UCSD-AML1 (cell line): ENCODE results near the gene EYS.

Source experiments
- DNase-seq: peaks from one replicate; lab custom pipeline; 2025; ENCODE audit not compliant: unreplicated experiment; lab: John Stamatoyannopoulos, UW

EYS gene

GRCh38 chr6:64383277-64383676 lies 1323.7 kb downstream of the EYS start:
- no peak for DNase-seq

GRCh38 chr6:64376394-64376793 lies 1330.6 kb downstream of the EYS start:
- DNase-seq: no peak

DNA sequence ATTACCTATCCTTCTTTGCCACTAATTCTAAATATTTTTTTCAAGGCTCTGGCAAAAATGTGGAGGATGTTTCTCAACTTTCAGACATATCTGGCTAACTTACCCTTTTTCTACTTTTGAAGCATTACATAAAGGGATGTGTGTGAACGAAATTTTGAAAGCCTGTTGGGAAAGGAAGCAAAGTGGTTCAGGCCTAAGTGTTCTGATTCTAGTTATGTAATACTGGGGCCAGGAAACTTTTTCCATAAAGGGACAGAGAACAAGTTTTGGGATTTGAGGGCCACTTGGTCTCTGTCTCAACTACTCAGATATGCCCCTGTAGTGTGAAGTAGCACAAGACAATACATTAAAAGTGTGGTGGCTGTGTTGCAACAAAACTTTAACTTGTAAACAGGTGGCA lies 1349.6 kb downstream of the EYS start:
- DNase-seq: no peak

- DNase-seq: no peak
Measured at GRCh38 chr6:64347411-64347810, 1359.6 kb downstream of the EYS start.

DNA sequence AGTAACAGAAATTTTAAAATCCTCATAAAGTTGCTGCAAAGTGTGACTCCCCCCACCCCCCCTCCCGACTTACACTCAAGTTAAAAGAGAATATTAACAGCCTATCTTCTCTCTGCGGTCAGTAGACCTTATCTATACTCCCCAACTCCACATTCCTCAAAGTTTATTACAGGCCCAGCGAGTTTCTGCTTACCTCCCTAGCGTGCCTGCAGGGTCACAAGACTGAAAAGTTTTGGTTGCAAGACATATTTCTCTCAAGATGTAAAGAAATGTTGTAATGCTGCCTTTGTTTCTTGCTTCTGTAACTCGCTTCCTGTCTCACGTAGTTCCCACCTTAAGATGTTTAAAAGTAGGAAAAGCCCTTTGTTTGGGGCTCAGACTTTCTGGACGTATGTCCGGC lies 1371.8 kb downstream of the EYS start:
- no peak for DNase-seq

DNA sequence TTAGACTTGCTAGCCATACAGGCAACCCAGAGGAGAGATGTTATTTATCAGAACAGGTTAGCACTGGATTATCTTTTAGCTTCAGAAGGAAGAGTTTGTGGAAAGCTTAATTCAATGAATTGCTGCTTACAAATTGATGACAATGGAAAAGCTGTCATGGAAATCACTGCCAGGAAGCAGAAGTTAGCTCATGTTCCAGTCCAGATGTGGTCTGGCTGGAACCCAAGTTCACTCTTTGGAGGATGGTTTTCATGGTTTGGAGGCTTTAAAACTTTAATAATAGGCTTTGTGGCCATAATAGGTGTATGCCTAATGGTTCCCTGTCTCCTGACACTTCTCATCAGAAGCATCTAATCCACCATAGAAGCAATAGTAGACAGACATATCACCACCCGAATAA lies 1372.4 kb downstream of the EYS start:
- no peak for DNase-seq

DNA sequence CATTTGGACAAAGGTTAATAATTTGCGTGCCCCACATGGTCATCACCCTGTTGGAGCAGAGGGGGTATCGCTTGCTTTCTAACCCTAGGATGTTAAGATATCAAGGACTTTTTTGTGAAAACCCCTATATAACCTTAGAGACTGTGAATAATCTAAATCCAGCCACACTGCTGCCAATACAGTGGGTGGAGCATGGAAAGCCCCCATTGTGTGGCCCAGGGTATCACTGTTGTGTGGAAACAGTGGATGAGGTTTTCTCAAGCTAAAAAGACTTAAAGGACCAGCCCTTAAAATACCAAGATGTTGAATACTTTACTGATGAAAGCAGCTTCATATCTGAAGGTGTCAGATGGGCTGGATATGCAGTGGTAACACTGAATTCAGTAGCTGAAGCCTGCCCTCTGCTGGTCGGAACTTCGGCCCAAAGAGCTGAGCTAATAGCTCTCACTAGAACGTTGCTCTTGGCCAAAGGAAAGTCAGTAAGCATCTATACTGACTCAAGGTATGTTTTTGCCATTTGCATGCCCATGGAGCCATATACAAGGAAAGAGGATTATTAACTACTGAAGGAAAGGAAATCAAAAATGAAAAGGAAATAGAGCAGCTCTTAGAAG lies 1376.2 kb downstream of the EYS start:
- DNase-seq: peak; percentile 61

DNA sequence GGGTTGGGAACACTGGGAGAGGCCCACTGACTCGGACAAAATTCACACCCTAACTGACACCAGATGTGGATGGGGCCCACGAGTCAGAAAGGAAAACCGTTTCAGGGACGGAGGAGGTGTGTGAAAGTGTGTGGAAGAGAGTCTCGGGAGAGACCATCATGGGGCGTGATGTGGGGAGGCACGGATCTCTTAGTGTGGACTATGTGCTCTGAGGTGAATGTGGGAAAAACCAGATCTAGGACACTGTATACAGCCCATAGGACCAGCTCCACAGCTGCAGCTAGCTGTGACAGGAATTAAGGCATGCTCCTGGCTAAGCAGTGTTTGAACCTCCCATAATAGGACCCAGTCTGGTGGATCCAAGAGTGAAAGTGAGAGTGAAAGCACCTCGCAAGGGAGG lies 1380.1 kb downstream of the EYS start:
- no peak for DNase-seq

GRCh38 chr6:64325093-64325492 lies 1381.9 kb downstream of the EYS start:
- DNase-seq: no peak

- DNase-seq: no peak
Measured at GRCh38 chr6:64310214-64310613, 1396.8 kb downstream of the EYS start.

- no peak for DNase-seq
Measured at GRCh38 chr6:64301307-64302236, 1405.5 kb downstream of the EYS start.

GRCh38 chr6:64299176-64299575 lies 1407.8 kb downstream of the EYS start:
- DNase-seq: no peak

- DNase-seq: no peak
Measured at GRCh38 chr6:64294034-64294433, 1413.0 kb downstream of the EYS start.

DNA sequence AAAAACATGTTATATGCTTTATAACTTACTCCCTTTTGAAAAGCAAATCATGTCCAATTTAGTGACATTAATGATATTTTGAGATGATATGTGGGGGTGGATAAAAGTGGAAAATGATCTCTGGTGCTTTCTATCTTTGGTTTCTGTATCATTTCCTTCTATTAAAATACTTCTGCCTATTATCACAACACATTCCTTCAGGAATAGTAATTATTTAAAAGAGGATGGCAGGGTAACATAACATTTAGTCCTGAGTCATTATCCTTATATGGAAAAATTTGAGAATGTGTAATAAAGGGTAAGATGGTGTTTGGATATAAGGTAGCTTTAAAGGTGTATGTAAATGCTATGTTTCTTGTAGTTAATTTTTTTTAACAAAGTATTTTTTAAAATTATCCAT lies 1413.7 kb downstream of the EYS start:
- no peak for DNase-seq

- no peak for DNase-seq
Measured at GRCh38 chr6:64290867-64291266, 1416.2 kb downstream of the EYS start.

DNA sequence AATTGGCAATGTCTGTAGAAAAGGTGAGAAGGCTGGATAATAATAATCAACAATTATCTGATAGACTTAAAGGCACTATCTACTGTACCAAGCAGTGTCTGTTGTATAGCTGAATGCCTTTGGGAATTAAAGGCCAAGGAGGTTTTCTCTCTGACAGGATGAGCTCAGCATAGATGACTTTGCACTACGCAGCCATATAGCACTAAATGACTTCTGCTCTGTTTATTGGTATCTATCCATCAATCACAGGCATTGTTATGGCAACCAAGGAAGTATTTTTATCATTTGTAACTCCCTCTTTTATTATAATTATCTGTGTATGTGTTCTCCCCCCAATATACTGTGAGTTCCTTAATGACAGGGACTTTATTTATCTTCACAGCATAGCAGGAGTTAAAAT lies 1417.1 kb downstream of the EYS start:
- no peak for DNase-seq

GRCh38 chr6:64288351-64288750 lies 1418.7 kb downstream of the EYS start:
- DNase-seq: no peak

DNA sequence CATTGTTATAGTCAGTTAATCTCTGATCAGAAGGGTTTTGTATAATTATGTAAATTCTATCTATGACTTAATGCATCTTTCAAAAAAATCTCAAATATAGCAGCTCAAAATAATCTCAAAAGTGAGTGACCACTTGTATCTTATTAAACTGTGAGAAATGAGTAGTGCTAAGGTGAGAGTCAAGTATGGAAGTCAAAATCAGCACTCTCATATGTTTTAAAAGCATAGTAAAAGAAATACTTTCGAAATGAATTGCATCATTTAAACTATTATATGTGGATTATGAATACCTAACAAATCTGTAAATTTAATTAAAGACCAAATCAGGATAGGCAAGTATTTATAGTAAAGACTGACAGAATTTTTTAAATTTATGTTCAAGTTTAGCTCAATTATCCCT lies 1425.9 kb downstream of the EYS start:
- no peak for DNase-seq

- peak; percentile 10 for DNase-seq
Measured at GRCh38 chr6:64280569-64280968, 1426.5 kb downstream of the EYS start.

GRCh38 chr6:64270083-64270482 lies 1436.9 kb downstream of the EYS start:
- no peak for DNase-seq

GRCh38 chr6:64266351-64266821 lies 1440.6 kb downstream of the EYS start:
- DNase-seq: no peak

DNA sequence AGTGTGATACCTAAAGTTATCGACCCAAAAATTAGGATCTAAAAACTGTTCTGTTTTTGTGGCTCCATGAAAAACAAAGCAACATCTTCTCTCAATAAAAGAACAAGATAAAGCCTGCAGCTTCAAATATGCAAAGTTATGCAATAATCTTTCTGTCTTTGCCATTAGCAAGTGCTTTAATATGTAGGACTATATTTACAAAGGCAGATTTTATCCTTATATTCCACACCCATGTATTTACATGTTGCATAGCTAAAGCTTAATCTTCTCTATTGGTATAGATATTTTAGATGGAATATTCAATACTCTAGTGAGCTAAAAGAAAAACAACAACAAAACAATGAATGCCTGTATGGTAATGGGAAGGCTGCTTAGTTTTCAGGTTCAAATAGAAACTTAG lies 1443.2 kb downstream of the EYS start:
- DNase-seq: no peak
